PC-3 (cell line): ENCODE measurements around the gene SYT13.

Experiments
- CTCF ChIP-seq: fragments of 300-600 bp; sonication (generic); conservative IDR thresholded peaks from 2 replicates; pipeline ENCODE4 v1.5.1; 2017; ENCODE audit warnings: antibody characterized with exemption, low read depth, mild to moderate bottlenecking, low read length
- EZH2 ChIP-seq: fragments of 300-600 bp; sonication (generic); IDR thresholded peaks from one replicate; pipeline ENCODE4 v1.6.1; 2017; ENCODE audit warnings: antibody characterized with exemption, mild to moderate bottlenecking, low read length; ENCODE audit not compliant: unreplicated experiment

GRCh38 chr11:45275828-45276227 is 10.3 kb downstream of the SYT13 start:
- TF ChIP-seq CTCF (no peak), EZH2 (no peak)
